ENCODE measurements around the gene PMF1.
"Not testable (repeated sequence)": the region's sequence is repeated elsewhere in the genome, so short reads cannot be mapped to it uniquely, and the experiment has no call there.

PMF1 gene

DNA sequence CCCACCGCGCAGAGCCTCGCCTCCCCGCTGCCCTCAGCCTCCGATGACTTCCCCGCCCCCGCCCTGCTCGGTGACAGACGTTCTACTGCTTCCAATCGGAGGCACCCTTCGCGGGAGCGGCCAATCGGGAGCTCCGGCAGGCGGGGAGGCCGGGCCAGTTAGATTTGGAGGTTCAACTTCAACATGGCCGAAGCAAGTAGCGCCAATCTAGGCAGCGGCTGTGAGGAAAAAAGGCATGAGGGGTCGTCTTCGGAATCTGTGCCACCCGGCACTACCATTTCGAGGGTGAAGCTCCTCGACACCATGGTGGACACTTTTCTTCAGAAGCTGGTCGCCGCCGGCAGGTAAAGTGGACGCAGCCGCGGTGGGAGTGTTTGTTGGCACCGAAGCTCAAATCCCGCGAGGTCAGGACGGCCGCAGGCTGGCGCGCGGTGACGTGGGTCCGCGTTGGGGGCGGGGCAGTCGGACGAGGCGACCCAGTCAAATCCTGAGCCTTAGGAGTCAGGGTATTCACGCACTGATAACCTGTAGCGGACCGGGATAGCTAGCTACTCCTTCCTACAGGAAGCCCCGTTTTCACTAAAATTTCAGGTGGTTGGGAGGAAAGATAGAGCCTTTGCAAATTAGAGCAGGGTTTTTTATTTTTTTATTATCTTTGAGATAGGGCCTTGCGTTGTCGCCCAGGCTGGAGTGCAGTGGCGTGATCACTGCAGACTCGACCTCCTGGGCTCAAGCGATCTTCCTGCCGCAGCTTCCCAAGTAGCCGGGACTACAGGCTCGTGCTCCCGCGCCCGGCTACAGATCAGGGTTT, at the start of gene PMF1:
Gene PMF1 (plus strand): TSS at position 175 of the 811 bp plus-strand sequence. CDS start 9 bp downstream, at position 184.
- peak; percentile 98 for DNase-seq

- DNase-seq, result no peak
Measured at GRCh38 chr1:156163712-156164111, 49.1 kb upstream of the PMF1 start.

GRCh38 chr1:156164125-156164831, 48.5 kb upstream of the PMF1 start:
- no peak for DNase-seq

DNA sequence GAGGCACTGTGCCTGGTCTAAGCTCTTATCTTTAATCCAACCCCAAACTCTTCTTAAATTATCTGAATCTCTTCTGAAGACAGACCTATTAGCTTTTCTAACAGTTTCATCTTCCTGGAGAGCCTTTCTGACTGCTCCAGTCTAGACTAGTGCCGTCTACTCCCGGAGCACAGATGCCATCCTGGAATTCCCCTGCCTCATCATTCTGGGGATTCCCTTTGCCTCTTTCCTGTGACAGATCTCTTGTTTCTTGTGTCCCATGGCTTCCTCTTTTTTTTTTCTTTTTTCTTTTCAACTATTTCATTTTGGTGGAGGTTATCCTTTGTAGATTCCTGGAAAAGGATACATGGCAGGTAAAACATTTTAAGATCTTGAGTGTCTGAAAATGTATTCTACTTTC, 47.7 kb upstream of the PMF1 start:
- DNase-seq, result peak; percentile 42

- DNase-seq, result no peak
Measured at GRCh38 chr1:156167536-156167935, 45.3 kb upstream of the PMF1 start.

DNA sequence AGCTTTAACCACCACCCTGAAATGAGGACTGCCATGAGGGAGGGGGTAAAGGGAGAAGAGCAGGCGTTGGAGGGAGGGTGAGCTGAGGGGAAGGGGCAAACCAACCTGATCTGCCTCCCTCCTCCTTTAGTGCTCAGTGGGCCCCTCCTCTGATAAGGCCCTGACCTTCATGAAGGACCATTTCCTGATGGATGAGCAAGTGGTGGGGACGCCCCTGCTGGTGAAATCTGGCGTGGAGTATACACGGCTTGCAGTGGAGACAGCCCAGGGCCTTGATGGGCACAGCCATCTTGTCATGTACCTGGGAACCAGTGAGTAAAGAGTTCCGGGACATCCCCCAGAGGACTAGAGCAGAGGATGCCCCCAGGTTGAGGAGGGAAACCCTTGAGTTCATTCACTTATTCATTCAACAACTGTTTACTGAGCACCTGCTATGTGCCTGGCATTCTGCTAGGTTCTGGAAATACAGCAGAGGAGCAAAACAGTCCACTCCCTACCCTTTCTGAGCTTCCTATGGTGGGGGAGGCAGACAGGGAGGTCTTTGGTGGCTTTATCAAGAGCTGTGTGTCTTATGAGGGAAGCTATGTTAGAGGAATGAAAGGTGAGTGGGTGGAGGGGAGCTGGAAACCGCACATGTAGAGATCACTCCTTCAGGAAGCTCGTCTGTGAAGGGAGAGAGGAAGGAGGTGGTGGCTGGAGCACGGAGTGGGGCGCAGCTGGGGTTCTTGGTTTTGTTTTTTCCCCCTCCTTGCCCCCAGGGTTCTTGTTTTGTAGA, 39.9 kb upstream of the PMF1 start:
- no peak for DNase-seq

- no peak for DNase-seq
Measured at GRCh38 chr1:156176610-156177210, 36.1 kb upstream of the PMF1 start.

DNA sequence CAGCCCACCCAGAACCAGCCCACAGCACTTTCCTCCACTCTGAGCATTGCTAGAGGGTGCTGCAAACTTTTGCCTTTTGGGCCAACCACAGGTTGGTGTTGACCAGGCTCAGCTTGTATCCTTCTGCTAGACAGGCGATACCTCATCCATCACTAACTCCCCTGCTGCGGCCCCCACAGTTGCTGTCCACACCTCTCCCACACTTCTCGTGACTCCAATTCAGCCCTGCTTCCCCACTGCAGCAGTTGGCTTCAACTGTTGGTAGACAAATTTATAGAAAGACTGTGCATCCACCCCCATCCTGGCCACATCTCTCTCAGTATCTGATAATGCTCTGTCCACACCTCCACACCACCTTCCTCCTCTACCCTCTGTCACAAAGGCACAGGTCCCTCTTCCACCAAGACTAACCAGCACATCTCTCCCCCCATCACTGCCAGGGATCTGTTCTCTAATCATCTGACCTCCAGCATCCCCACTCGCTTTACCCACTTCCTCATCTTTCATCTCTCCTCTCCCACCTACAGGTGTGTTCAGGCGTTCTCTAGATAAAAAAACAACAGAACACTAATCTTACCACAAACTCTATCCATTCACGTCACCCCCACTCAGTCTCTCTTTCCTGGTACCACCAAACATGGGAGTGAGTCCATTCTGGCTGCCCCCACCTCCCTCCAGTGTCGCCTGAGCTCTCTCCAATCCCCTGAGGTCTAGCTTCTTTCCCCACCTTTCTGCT, 34.7 kb upstream of the PMF1 start:
- DNase-seq, result no peak

GRCh38 chr1:156180471-156180870, 32.3 kb upstream of the PMF1 start:
- DNase-seq, result no peak

GRCh38 chr1:156181391-156181924, 31.3 kb upstream of the PMF1 start:
- not testable (repeated sequence) for DNase-seq

DNA sequence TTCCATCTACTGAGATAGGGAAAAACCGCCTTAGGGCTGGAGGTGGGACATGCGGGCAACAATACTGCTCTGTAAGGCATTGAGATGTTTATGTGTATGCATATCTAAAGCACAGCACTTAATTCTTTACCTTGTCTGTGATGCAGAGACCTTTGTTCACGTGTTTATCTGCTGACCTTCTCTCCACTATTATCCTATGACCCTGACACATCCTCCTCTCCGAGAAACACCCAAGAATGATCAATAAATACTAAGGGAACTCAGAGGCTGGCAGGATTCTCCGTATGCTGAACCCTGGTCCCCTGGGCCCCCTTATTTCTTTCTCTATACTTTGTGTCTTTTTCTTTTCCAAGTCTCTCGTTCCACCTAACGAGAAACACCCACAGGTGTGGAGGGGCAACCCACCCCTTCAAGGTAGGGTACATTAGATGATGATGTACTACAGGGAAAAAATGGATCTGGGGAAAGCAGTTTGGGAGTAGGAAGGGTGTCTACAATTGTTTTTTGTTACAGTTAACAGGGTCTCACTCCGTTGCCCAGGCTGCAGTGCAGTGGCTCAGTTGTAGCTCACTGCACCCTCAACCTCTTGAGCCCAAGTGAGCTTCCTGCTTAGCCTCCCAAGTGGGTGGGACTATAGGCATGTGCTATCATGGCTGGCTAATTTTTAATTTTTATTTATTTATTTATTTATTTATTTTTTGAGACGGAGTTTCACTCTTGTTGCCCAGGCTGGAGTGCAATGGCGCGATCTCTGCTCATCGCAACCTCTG, 30.6 kb upstream of the PMF1 start:
- DNase-seq, result not testable (repeated sequence)

DNA sequence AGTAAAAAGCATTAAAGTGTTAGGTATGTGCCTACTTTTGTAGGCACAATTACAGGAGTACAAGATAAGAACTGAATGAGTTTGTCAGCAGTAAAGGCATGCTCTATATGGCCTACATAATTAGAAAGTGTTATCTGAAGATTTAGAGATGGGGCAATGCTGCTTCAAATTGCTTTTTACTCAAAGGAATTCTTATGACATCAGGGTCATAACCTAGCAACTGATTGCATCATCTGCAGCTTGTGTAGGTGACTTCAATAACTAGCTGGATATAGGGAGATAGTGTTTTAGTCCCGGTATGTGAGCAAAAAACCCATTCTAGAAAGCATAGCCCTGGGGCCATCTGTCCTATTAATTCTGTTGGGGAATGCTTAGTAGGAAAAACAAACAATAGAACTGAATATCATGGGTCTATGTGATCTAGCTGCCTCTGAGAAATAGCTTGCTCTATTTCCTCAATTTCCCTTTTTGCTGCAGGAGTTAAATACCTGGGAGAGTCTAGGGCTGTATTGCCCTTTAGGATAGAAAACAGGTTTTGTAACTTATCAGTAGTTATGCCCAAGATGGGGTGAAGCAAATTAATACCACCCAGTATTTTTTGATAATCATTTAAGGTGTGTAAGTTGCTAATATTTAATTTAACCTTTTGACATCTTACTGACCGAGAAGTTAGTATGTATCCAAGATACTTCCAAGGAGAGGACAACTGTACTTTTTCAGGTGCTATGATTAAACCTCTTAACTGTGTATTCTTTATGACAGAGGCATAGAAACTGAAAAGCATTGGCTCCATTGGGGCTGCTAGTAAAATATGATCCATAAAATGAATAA, 26.2 kb upstream of the PMF1 start:
- DNase-seq, result not testable (repeated sequence)

- not testable (repeated sequence) for DNase-seq
Measured at GRCh38 chr1:156190265-156190664, 22.5 kb upstream of the PMF1 start.

DNA sequence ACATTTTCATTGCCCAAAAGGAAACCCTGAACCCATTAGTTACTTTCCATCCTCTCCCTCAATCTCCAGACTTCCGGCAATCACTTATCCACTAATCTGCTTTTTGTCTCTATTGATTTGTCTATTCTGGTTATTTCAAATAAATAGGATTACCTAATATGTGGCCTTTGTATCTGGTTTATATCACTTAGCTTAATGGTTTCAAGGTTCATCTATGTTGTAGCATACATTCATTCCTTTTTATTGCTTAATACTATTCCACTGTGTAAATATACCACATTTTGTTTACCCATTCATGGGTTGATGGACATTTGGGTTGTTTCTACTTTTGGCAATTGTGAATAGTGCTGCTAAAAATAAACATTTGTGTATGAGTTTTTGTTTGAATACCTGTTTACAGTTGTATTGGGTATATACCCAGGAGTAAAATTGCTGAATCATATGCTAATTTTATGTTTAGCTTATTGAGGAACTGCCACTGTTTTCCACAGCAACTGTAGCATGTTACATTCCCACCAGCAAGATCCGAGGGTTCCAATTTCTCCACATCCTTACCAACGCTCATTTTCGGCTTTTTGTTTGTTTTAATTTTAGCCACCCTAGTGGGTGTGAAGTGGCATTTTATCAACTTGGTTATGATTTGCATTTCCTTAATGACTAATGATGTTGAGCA, 21.4 kb upstream of the PMF1 start:
- DNase-seq, result no peak

- no peak for DNase-seq
Measured at GRCh38 chr1:156193208-156193487, 19.7 kb upstream of the PMF1 start.

DNA sequence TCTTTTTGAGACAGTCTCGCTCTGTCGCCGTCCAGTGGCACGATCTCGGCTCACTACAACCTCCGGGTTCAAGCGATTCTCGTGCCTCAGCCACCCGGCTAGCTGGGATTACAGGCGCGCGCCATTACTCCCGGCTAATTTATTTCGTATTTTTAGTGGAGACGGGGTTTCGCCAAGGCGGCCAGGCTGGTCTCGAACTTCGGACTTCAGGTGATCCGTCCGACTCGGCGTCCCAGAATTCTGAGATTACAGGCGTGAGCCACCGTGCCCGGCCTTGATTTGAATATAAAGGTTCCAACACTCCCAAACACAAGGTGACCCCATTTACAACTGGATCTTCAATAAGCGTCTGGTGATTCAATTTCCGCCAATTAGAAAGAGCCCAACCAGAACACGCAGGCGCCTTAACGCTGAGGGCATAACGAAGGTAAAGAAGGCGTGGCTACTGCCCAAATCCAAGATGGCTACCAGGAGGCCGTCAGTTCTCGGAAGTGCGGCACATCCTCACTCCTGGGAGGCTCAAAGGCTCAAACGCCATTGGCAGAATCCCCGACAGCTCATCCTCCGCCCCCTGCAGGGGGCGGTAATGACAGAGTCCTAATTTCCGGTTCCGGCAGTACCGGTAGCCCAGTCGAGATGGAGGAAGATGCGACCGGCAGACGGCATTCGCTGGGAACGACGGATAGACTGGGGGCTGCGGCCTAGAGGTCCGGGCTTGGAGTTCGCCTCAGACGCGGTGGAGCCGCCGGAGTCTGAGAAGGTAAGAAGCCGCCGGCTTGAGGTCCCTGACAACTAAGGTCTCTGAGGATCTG, 19.1 kb upstream of the PMF1 start, which contains the start of gene SLC25A44:
Gene SLC25A44 (plus strand): TSS at position 617 of the 812 bp plus-strand sequence. CDS start 5,744 bp downstream, outside the sequence.
- DNase-seq, result peak; percentile 99

DNA sequence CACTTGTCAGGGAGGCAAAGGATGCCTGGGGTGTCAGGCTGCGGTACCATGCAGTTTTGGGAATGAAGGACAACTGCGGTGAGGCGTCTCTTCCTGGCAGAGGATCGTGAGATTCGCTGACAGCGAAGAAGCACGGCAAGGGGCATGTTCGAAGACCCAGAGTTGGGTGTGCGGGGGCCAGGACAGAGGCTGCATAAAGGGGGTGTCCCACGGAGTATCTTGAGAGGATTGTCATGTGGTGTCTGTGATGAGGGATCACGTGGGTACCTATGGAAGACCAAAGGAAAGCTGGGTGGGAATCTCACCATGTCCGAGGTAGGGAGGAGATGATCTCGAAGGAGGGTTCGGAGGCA, 18.5 kb upstream of the PMF1 start:
- DNase-seq, result peak; percentile 51

DNA sequence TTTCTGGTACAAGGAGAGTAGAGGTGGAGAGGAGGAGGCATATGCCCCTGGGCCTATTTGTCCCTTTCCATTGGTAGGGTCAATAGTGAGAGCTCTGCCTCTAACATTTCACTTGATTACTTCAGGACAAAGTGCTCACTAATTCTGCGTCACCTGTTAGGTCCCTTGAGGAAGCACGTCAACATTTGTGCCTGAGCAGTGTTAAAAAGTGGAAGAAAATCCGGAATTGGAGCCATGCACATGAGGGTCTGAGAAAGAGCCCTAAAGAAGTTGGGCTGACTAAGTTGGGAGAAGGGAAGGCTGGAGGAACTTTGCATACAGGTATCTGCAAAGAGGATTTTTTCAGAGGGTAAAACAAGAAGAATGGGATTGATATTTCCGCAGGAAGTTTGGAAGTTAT, 17.0 kb upstream of the PMF1 start:
- DNase-seq, result no peak

DNA sequence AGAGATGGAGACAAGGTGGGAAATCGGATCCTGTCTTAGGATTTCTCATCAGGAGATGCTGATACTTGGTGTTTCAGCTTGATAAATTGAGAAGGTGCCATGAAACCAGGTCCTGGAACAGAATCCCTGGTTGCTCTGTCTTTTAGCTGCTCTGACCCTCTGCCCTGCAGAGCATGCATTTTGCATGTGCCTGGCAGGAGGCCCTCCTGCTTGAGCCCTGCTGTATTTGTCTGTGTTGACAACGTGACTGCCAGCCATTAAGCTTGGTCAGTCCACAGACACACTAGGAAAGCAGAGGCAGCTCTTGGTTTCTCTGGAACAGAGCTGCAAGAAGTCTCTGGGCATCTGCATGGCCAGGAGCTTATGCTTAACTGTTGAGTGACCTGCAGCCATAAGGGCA, 16.4 kb upstream of the PMF1 start:
- DNase-seq, result no peak
